Measurements from ENCODE around the gene FIBIN.
"Not testable (repeated sequence)": the region's sequence is repeated elsewhere in the genome, so short reads cannot be mapped to it uniquely, and the experiment has no call there.

Gene FIBIN

DNA sequence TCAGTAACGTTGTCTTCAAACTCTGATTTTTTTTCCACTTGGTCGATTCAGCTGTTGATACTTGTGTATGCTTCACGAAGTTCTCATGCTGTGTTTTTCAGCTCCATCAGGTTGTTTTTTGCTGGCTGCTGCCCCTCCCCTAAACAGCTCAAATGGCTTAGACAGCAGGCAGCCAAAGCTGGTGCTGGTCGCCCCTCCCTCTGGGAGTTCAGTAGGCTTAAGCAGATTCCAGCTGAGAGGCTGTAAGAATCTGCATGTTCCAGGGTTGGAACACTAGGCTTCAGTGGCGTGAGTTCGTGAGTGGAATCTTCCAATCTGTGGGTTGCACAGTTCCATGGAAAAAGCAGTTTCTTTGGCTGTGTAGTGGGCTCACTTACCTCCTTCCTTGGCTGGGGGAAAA, 10.3 kb upstream of the FIBIN start:
- no peak for DNase-seq

DNA sequence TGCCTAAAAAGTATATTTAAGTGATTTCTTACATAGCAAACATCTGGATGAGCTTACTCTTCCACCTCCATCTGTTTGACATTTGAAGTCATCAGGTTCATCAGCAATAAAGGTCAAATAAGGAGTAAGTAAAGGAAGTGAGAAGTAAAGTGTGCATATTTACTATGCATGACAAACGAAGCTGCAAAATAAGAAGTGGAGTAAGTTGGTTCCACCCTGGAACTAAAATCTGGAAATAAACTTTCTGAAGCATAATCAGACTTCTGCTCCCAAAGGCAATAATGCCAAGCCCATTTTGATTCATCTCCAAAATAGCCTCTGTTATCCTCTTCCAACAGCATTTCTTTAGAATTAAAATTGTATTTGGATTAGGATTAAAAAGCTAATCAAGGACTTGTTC, 8.4 kb upstream of the FIBIN start:
- no peak for DNase-seq

DNA sequence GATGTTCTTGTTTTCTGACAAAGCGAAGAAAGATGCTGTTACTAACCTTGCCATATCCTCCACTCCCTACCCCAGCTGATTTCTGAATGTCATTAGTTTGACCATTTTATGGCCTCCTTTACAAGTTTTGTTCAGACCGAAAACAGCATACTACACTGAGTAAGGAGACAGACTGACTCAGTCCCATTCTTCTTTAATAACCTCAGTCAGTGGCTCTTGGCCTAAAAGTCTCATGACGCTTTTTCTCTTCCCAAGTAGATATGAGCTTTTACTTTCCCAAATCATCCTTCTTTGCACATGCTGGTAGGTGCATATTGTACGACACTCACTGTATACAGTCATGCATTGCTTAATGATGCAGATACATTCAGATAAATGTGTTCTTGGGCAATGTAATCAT, 8.0 kb upstream of the FIBIN start:
- no peak for DNase-seq

DNA sequence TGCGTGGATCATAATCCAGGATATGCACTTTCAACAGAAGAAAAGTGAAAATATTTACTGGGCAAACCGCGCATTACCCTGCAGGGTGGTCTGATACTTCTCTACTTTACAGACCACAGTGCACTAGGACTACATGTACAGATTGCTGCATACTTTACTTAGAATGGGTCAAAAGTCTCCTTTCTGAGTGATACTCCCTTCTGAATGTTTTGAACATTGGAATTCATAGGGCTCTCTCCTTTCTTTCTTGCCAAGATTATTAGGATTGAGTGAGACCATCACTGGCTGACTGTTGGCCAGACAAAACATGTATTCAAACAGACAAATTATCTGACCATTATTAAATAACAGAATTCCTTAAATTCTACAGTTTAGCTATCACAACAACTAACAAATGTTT, 6.6 kb upstream of the FIBIN start:
- no peak for DNase-seq

DNA sequence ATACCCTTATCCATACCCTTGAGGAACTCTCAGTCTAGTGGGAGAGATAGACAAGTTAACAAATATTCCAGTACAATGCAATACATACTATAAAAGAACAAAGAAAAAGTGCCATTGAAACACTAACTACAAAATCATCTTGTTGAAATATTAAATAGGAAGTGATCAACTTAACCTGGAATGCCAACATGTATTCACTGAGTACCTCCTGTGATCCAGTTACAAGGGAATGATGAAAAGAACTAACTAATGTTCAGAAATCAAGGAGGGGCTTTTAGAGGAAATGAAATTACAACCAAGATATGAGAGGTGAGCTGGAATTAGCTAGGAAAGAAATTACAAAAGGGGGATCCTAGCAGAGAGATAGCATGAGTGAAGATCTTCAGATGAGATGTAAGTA, 6.2 kb upstream of the FIBIN start:
- no peak for DNase-seq

DNA sequence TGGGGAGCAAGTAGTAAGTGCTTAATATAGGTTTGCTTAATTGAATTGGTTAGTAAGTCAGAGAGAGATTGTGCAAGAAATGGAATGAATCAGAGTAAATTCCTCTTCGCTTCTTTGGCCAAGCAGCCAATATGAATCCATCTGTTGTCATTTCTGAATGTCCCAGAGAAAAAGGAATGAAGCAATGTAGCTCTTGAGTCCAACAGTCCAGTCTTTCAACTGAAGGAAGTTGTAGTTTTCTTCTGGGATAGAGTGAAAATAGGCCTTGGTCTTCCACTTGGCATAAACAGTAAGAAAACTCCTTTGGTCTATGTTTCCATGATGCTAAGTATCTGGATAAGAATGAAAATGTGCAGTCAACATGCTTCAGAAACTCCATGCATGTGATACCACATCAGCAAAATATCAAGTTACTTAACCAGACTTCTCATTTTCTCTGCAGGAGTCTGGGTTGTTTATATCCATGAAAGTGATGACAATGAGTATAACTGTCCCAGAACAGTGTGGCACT, 1.8 kb upstream of the FIBIN start:
- no peak for DNase-seq

DNA sequence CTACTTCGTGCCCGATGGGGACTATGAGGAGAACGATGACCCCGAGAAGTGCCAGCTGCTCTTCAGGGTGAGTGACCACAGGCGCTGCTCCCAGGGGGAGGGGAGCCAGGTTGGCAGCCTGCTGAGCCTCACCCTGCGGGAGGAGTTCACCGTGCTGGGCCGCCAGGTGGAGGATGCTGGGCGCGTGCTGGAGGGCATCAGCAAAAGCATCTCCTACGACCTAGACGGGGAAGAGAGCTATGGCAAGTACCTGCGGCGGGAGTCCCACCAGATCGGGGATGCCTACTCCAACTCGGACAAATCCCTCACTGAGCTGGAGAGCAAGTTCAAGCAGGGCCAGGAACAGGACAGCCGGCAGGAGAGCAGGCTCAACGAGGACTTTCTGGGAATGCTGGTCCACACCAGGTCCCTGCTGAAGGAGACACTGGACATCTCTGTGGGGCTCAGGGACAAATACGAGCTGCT, 751 bp downstream of the FIBIN start:
- peak; percentile 64 for DNase-seq

DNA sequence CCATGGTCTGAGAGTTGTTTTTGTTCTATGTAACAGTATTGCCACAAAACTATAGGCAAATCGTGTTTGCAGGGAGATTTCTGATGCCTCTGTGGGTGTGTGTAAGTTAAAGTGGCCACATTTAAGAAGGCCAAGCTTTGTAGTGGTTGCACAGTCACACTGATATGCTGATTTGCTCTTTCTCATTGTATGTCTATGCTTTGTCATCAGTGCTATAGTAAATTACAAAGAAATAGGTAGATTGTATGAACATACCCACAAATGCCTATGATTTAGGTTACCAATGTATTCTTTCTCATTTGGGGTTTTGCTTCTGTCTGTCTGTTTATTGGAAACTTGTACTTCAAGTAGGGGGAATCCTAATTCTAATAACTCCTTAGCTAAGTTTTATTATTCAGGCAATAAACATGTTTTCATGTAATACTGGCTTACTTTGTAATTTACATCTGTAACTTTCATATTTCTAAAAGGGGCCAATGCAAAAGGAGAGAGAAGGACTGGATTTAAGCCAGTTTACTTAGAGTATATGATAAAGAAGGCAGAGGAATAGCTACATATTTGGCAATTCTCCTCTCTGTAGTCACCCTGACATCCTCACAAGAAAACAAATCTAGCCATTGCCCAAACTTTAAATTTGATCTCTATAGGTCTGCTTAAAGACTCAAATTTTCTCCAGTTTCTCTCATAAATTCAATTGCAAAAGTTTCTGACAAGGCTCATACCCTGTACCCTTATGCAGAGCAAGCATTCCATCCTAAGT, 2.0 kb downstream of the FIBIN start:
- DNase-seq: no peak

DNA sequence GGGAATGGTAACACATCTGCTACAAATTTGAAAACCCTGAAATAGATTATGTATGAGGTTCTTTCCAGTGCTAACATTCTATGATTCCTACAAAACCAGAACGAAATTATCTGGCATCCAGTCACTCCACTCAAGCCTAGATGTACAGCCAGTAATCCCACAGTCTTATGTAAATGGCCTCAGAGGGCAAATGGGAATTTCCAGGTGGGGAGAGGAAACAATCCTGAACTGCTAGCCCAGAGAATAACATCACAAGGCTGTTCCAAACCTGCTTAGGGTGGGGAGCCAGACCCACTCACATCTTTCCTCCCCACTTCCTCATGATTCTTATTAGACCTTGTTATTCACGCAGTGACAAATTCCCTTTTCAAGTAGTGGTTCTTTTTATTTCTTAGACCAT, 3.5 kb downstream of the FIBIN start:
- peak; percentile 40 for DNase-seq

DNA sequence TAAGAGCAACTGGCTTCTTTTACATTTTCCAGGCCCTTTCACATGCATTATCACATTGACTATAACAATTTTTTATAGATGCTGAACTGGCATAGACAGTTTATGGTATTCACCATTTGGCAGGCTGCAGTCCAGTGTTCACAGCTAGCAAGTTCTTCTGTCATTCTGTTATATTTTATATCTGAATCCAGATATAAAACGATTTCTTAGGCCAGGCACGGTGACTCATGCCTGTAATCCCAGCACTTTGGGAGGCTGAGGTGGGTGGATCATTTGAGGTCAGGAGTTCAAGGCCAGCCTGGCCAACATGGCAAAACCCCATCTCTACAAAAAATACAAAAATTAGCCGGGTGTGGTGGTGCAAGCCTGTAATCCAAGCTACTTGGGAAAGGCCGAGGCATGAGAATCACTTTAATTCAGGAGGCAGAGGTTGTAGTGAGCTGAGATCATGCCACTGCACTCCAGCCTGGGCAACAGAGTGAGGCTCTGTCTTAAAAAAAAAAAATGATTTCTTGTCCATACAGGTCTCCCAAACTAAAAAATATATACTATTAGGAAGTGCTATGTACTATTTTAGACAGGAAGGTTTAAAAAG, 7.3 kb downstream of the FIBIN start:
- DNase-seq: not testable (repeated sequence)

DNA sequence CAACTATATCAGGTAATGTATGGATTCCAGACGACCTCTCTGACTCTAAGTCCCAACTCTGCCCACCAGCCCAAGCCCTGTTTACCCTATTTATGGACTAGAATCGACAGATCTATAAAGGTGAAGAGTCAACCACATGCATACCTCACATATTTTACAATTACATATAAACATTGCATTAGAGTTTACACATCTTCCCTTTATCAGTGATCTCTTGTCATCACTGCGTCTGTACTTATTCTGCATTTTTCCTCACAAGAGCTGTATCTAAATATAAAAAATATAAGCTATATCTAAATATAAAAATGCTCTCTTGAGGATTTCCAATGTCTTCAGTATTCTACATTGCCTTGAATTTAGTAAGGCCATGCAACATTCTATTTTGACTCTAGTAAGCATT, 8.5 kb downstream of the FIBIN start:
- no peak for DNase-seq

DNA sequence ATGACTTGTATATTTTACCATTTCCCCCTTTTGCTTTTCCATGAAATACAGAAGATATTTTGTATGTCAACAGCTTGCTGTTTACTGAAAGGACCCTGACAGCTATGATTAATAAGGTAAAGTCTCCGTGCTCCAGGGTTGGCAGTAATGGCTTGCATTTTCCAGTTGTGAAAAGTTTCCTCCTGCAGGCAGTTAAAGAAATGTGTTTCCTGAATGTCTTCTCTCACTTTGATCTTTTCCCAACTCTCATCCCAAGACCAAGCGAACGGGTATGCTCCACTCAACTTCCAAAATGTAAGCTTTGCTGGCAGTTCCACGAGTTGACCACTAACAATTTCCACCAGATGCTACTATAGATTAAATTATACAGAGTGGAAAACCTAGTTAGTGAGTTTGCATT, 8.9 kb downstream of the FIBIN start:
- DNase-seq: no peak

DNA sequence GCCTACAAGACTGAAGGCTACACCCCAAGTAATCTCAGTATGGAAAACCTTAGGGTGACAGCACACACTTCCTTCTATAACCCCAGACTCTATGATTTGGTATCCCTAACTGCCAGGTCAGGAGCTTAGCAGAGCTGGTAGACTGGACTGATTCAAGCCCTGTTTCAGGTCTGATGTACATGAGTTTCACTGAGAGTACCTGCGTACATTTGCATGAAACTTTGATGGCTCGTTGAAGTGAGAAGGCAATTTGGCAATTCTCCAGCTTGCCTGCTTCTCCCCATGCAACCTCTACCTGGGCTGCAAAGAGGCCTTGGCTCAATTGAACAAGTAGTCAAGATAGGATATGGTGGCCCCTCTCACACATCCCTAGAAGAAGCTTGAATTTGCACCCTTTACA, 10.2 kb downstream of the FIBIN start:
- no peak for DNase-seq

DNA sequence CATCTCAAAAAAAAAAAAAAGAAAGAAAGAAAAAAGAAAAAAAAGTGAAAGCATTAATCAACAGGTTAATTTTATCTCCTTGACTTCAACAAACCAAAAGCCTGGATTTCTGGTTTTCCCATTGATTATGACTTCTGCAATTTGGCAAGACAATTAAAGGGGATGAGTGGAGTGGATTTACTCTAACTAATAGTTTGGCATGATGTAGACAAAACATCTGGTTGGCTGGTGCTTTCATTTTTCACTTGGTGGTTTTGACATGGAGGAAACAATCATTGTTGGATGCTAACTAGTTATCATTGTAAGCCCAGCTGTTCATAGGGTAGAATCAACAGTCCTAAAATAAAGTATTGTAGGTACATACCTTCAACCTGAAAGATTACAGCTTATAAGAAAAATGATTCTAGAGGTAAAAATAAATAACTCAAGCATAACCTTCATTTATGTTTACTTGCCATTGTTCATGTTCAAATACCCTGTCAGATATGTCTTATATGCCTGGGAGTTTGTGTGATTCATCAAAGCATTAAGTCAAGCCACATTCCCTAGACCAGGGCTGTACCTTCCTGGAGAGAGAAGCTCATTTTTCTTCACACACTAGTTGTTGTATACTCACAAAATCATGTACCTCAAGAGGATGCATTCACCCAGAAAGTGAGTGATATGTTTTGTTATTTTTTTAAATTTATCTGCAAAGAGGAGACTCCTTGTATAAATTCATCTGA, 15.1 kb downstream of the FIBIN start:
- DNase-seq: no peak

DNA sequence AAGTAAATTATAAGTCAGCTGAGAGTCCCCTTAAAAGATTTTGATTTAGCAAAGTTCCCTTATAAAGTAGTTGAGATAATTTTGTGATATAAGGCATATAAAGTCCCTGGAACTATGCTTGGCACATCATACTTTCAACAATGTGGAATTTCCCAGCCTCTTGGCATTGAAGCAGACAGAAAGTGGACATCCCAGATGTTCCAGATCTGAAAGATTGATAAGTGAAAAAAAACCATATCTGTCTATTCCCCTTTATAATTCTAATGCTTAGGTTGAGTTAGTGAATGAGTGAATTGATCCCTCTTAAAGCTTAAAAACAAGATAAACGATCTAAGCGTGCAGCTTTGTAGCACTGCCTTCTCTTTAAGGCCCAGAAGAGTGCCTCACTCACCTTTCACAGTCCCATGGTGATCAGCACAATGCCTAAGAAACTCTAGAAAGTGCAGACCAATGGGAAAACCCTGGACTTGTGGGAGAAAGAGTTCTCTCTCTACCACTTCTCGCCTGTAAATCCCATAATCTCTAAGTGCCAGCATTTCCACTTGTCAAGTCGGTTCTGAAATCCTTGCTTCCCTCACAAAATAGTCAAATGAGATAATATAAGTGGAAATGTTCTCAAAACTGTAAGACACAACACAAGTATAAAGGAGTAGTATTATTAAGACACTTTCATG, 17.8 kb downstream of the FIBIN start:
- DNase-seq: no peak

DNA sequence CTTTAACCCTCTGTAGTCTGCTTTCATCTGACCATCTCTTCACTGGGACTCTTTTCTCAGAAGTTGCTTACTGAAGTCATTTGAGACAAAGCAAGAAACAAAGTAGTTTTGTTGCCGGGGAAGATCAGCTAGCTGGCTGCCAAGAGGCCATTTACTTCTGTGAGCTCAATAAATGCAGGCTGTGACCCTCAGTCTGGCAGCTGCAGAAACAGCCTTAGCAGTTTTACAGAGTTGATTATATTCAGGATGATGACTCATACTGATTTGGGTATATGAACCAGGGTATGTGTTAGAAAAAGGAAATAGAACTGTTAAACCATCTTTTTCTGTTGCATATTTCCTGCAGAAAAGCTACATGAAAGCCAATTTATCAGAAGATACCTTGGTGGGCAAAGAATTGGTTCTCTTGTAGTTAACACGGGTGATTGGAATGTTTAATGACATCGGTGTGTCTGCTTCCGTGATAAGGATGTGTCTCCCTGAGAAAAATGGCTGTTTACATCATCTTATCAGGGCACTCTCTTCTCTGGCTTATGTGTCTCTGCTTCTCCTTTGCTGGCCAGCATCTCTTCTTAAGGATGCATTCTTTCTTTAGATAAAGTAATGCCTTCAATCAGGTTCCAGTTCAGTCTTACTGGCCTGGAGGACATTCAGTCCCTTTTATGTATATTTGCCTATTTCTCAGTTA, 18.5 kb downstream of the FIBIN start:
- DNase-seq: peak; percentile 54

DNA sequence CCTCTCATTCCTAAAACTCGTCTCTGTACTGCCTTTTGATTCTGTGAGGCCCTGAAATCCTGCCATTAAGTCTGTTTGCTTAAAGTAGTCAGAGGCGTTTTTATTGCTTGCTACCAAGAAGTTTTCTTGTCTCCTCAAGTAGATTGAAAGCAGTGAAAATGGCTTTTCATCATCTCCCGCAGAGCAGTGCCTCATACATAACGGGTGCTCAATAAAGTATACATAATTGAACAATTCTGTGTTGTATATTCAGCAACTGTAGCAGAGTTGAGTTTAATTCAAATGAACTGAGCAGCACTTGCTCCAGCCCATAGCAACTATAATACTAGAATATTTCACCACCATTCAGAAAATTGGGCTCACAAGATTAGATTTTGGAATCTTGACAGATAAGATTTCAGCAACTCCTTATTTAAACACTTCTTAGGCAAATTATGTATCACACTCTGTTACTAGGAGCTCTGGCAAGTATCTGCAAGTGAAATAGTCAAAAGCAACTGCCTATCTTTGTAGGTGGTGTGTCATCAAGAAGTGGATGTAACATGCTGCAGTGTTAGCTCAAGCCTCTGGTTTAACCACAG, 20.0 kb downstream of the FIBIN start:
- no peak for DNase-seq

DNA sequence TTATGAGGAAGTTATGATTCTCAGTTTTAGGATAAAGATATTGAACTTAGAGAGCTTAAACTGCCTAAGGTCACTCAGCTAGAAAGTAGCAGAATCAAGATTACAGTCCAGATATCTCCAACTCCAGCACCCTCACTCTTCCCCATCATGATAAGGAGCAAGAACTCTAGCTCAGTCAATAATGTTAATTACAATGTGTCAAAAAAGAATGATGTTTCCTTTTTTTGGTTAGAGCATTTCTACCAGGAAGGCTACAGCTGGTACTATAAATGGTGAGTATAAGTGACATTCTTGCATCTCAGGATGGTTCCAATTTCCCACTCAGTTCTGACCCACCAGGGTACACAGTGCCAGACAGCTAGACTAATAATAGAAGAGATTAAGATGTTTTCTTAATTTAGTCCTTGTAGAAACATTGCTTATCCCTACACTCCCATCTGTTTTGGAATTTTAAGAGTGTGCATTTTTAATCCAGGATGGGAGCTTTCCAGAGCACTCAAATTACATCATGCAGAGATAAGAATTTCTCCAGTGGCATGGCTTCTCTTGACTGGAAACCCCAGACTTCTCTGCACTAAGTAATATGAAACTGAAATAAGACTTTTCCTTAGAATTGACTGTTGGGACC, 25.1 kb downstream of the FIBIN start:
- DNase-seq: no peak

DNA sequence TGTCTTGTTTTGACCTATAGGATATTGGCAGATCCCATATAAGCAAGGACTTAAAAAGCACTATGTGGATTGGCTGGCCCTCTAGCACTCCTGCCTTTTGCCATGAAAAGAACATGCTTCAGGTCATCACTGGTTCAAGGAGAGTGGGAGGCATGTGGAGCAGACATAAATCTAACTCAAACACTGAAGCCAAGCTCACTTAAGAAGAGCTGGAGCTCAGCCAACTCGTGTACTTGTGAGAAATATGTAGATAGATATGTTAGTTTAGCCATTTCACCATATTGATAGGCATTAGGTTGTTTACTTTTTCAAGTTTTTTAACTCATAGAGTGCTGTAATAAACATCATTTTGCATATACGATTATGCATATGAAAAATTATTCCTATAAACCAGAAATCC, 26.8 kb downstream of the FIBIN start:
- no peak for DNase-seq

DNA sequence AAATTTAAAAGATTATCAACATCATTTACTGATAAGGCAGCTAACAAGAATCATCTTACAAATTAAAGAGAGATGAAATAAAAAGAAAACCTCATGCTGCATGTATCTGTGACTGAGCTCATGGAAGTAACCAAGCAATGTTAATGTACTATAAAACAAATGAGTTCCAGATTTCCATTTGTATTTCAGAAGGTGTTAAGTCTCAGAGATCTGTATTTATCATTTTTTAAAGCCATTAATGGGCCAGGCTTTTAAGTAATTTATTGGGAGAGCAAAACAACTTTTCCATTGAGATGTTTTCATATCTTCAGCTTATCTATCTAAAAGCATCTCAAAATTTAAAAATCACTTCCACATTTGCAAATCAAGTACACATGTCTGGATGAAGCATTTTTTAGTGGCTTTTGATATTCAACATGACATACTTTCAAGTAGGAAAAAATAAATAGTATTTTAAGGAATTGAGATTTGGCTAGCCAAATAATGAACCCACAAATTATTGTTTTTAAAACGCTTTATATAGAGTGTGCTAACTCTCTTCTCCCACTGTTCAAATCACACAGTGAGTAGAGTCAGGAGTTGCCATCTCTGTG, 28.8 kb downstream of the FIBIN start:
- DNase-seq: no peak

DNA sequence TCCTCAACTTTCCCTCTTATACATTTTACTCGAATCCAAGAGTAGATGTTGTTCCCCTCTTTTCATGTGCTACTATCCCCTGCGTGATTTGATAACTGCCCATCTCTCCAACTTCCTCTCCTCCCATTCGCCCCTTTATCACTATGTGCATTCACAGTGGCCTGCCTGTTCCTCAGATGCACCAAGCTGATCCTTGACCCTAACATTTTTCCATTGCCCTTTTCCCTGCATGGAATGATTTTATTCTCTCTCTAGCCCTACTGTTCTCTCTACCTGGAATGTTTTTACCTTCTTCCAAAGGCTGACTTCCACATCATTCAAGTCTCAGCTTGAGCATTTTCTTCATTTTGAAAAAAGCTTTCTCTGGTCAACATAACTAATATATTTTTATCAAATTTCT, 31.0 kb downstream of the FIBIN start:
- no peak for DNase-seq
